Mesendoderm (in vitro differentiated cells): ENCODE data around the gene PPP1R12C.

ENCODE experiments used
- DNase-seq: peaks from one replicate; pipeline ENCODE4 v3.0.0; 2013
- H2AK5ac ChIP-seq: 2 replicates; pipeline ENCODE4 v1.6.1; 2013; ENCODE audit warnings: low read length, inconsistent platforms
- H2BK120ac ChIP-seq: 2 replicates; pipeline ENCODE4 v1.6.1; 2013; ENCODE audit warnings: low read depth, mild to moderate bottlenecking, low read length, moderate library complexity, mixed read lengths
- H2BK15ac ChIP-seq: replicated peaks from 2 replicates; pipeline ENCODE4 v1.6.1; 2013; ENCODE audit warnings: low read depth, mild to moderate bottlenecking, moderate library complexity
- H2BK5ac ChIP-seq: 2 replicates; pipeline ENCODE4 v1.6.1; 2013; ENCODE audit warnings: low read length, inconsistent platforms
- H3K18ac ChIP-seq: 2 replicates; pipeline ENCODE4 v1.6.1; 2013; ENCODE audit warnings: mild to moderate bottlenecking, low read length, mixed read lengths
- H3K23ac ChIP-seq: one replicate; pipeline ENCODE4 v1.6.1; 2013; ENCODE audit warnings: low read length
- H3K27ac ChIP-seq: 2 replicates; pipeline ENCODE4 v1.5.1; 2013; ENCODE audit warnings: low read depth, mild to moderate bottlenecking, inconsistent platforms, low read length, moderate library complexity
- H3K27me3 ChIP-seq: 2 replicates; pipeline ENCODE4 v1.6.1; 2013; ENCODE audit warnings: low read length, control low read depth, mild to moderate bottlenecking, inconsistent platforms; ENCODE audit not compliant: insufficient read depth, poor library complexity
- H3K36me3 ChIP-seq: 2 replicates; pipeline ENCODE4 v1.6.1; 2013; ENCODE audit warnings: low read length, inconsistent platforms; ENCODE audit not compliant: control insufficient read depth, insufficient read depth
- H3K4ac ChIP-seq: one replicate; pipeline ENCODE4 v1.6.1; 2013; ENCODE audit warnings: low read depth, mild to moderate bottlenecking, low read length, moderate library complexity
- H3K4me1 ChIP-seq: 2 replicates; pipeline ENCODE4 v1.6.1; 2013; ENCODE audit warnings: low read depth, low read length, inconsistent platforms; ENCODE audit not compliant: control insufficient read depth
- H3K4me2 ChIP-seq: 2 replicates; pipeline ENCODE4 v1.6.1; 2013; ENCODE audit warnings: low read length
- H3K4me3 ChIP-seq: 2 replicates; pipeline ENCODE4 v1.5.1; 2013; ENCODE audit warnings: mild to moderate bottlenecking, low read length
- H3K56ac ChIP-seq: one replicate; pipeline ENCODE4 v1.6.1; 2013; ENCODE audit warnings: low read length
- H3K79me1 ChIP-seq: 2 replicates; pipeline ENCODE4 v1.6.1; 2013; ENCODE audit warnings: low read length, inconsistent platforms
- H3K79me2 ChIP-seq: 2 replicates; pipeline ENCODE4 v1.6.1; 2013; ENCODE audit warnings: mild to moderate bottlenecking, low read length; ENCODE audit not compliant: control insufficient read depth, insufficient read depth
- H3K9ac ChIP-seq: 2 replicates; pipeline ENCODE4 v1.6.1; 2013; ENCODE audit warnings: low read length, inconsistent platforms
- H4K5ac ChIP-seq: one replicate; pipeline ENCODE4 v1.6.1; 2013; ENCODE audit warnings: low read length
- H4K8ac ChIP-seq: one replicate; pipeline ENCODE4 v1.6.1; 2013; ENCODE audit warnings: low read depth, mild to moderate bottlenecking, control low read depth, low read length, moderate library complexity
- WGBS: extraction: QIAGEN DNeasy Blood & Tissue Kit; methylation state at CpG from one replicate; pipeline ENCODE4 v1.1.7; 2013; ENCODE audit warnings: low lambda C conversion rate, missing lambda C conversion rate; ENCODE audit not compliant: insufficient coverage; ENCODE audit errors: extremely low coverage; 5-methylcytosine and 5-hydroxymethylcytosine counted together

Gene PPP1R12C

GRCh38 chr19:55095260-55096060, 22.0 kb downstream of the PPP1R12C start:
- peaks cover 6% of the 10 kb centered on the region for H3K4me1 ChIP-seq
- H2BK15ac ChIP-seq, result no peak overlapping the region
- no peak overlapping the region for H4K5ac ChIP-seq
- no peak overlapping the region for H3K56ac ChIP-seq
- no peaks in the 10 kb centered on the region for H3K27me3 ChIP-seq
- H2BK5ac ChIP-seq, result no peak overlapping the region
- no peak overlapping the region for H2BK120ac ChIP-seq
- peaks cover 2% of the 10 kb centered on the region for H3K36me3 ChIP-seq
- H3K79me2 ChIP-seq, result no peaks in the 10 kb centered on the region
- no peak overlapping the region for H3K23ac ChIP-seq
- H3K79me1 ChIP-seq, result no peaks in the 10 kb centered on the region
- H3K4me3 ChIP-seq, result no peak overlapping the region
- H4K8ac ChIP-seq, result no peak overlapping the region
- no CpG with 5 or more reads among the region's 23 CpGs for WGBS
- no peak overlapping the region for H3K18ac ChIP-seq
- H3K27ac ChIP-seq, result no peak overlapping the region
- no peak overlapping the region for H3K9ac ChIP-seq
- H2AK5ac ChIP-seq, result no peak overlapping the region
- no peak overlapping the region for H3K4ac ChIP-seq
- peak; percentile 73 for DNase-seq
- H3K4me2 ChIP-seq, result no peak overlapping the region

DNA sequence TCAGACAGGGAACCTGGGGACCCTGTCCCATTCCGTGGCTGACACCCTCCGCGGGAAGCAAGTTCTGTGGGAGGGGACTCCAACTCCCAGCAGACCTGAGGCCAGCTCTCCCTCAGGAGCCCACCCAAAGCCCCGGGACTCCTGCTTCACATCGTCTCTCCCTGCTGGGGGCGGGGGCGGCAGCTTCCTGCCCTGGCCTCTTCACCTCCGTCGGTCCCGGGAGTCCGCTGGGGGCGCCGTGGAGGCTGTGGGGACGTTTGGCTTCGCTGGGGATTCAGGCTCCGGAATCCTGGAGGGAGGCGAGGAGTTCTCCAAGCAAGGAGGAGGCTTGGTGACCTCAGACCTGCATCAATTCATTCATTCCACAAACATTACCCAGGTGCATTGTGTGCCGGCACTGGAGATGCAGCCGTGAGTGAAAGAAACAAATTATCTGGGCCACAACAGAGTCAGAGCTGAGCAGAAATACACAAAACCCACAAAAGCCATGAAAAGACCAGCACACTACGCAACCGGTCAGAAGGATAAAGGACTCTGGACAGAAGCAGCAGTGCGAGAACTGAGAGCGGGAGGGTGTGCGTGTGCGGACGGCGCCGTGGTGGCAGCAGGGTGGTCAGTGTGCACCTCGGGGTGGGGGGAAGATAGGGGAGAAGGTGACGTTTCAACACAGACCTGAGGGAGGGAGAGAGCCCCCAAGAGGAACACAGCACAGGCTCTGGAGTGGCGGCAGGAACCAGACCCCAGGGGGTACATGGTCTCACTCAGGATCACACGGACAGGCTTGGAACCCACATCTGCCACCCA, 22.8 kb downstream of the PPP1R12C start:
- Histone ChIP-seq H4K5ac (no peak overlapping the region), H3K56ac (no peak overlapping the region), H3K4me1 (peaks cover 6% of the 10 kb centered on the region), H3K18ac (no peak overlapping the region), H3K9ac (peak overlapping the region; percentile 15), H3K79me1 (no peaks in the 10 kb centered on the region), H3K4me2 (no peak overlapping the region), H3K27me3 (no peaks in the 10 kb centered on the region), H2AK5ac (no peak overlapping the region), H3K4me3 (no peak overlapping the region), H2BK15ac (no peak overlapping the region), H3K23ac (no peak overlapping the region), H2BK120ac (no peak overlapping the region), H3K27ac (no peak overlapping the region), H3K36me3 (peaks cover 2% of the 10 kb centered on the region), H2BK5ac (no peak overlapping the region), H3K4ac (no peak overlapping the region), H4K8ac (no peak overlapping the region), H3K79me2 (no peaks in the 10 kb centered on the region)
- DNase-seq, result peak; percentile 87
- WGBS, result no CpG with 5 or more reads among the region's 32 CpGs

DNA sequence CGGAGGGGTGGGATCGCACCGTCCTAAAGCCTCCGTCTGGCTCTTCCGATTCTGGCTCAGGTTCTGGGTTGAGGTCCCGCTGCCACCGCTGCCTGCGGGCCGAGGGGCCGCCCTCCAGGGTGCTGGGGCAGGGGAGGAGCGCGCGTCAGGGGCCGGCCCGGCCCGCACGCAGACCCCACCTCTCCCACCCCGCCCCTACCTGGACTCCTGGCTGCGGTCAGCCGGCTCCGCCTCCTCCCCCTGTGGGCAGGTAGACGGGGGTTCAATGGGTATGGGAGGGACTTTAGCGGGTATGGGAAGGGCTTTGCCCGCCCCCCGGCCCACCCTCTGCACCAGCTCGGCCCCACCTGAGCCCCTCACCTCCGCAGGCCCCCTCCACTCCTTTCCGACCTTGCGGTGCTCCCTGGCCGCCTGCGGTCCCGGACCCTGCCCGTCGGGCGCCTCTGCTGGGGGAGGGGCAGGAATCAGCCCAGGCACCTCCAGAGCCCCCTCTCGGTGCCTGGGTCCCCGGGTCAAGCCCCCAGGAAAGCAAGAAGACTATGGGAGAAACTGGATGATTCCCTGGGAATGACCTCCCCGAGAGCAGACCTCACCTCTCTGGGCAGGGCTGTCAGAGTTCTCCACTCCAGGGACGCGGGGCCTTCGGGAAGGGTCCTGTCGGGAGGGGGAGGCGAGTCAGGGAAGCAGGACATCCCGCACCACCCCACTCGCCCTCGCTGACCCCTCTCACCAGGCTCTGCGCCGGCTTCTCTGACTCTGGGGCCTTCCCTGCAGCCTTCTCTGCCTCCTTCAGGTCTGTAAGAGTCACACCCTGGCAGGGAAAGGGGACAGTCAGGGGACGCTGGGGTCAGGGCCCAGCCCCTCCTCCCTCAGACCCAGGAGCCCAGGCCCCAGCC, 24.8 kb downstream of the PPP1R12C start:
- no CpG with 5 or more reads among the region's 49 CpGs for WGBS
- Histone ChIP-seq H3K4me1 (peaks cover 8% of the 10 kb centered on the region), H4K8ac (no peak overlapping the region)

GRCh38 chr19:55091955-55092354, 25.5 kb downstream of the PPP1R12C start:
- Histone ChIP-seq H3K27ac (no peak overlapping the region), H3K56ac (peak overlapping the region; percentile 83), H3K4ac (no peak overlapping the region), H2AK5ac (no peak overlapping the region), H3K23ac (peak overlapping the region; percentile 7), H3K18ac (peak overlapping the region; percentile 16), H2BK120ac (no peak overlapping the region), H2BK15ac (no peak overlapping the region), H3K4me2 (peak overlapping the region; percentile 49), H3K36me3 (peaks cover 2% of the 10 kb centered on the region), H3K4me3 (peak overlapping the region; percentile 6), H3K79me1 (peaks cover 3% of the 10 kb centered on the region), H4K8ac (no peak overlapping the region), H3K4me1 (peaks cover 10% of the 10 kb centered on the region), H3K9ac (peak overlapping the region; percentile 76), H3K27me3 (no peaks in the 10 kb centered on the region), H3K79me2 (no peaks in the 10 kb centered on the region), H4K5ac (no peak overlapping the region), H2BK5ac (no peak overlapping the region)
- DNase-seq, result peak; percentile 84
- no CpG with 5 or more reads among the region's 27 CpGs for WGBS

More for the DNA sequence above, 24.8 kb downstream of the PPP1R12C start:
- Histone ChIP-seq H3K4me3 (peak overlapping the region; percentile 6), H3K9ac (peak overlapping the region; percentile 76), H2BK5ac (no peak overlapping the region), H2AK5ac (no peak overlapping the region), H3K79me1 (peaks cover 3% of the 10 kb centered on the region), H4K5ac (no peak overlapping the region), H2BK15ac (no peak overlapping the region), H3K27ac (no peak overlapping the region), H3K27me3 (no peaks in the 10 kb centered on the region), H3K36me3 (peaks cover 2% of the 10 kb centered on the region), H3K18ac (peak overlapping the region; percentile 16), H3K4ac (no peak overlapping the region), H3K79me2 (no peaks in the 10 kb centered on the region), H3K23ac (peak overlapping the region; percentile 7), H2BK120ac (no peak overlapping the region), H3K56ac (peak overlapping the region; percentile 83), H3K4me2 (peak overlapping the region; percentile 49)
- peak; percentile 63 for DNase-seq

- H3K56ac ChIP-seq, result peak overlapping the region; percentile 58
- H2AK5ac ChIP-seq, result no peak overlapping the region
- H3K4me2 ChIP-seq, result no peak overlapping the region
- H3K4me1 ChIP-seq, result peaks cover 10% of the 10 kb centered on the region
- no CpG with 5 or more reads among the region's 32 CpGs for WGBS
- H3K27ac ChIP-seq, result no peak overlapping the region
- H3K79me1 ChIP-seq, result peaks cover 3% of the 10 kb centered on the region
- no peak overlapping the region for H3K4me3 ChIP-seq
- no peaks in the 10 kb centered on the region for H3K27me3 ChIP-seq
- H3K4ac ChIP-seq, result no peak overlapping the region
- no peak overlapping the region for H2BK5ac ChIP-seq
- no peaks in the 10 kb centered on the region for H3K79me2 ChIP-seq
- peak overlapping the region; percentile 24 for H3K9ac ChIP-seq
- H4K8ac ChIP-seq, result no peak overlapping the region
- no peak overlapping the region for H2BK15ac ChIP-seq
- no peak overlapping the region for H3K18ac ChIP-seq
- no peak overlapping the region for H3K23ac ChIP-seq
- peaks cover 2% of the 10 kb centered on the region for H3K36me3 ChIP-seq
- no peak for DNase-seq
- H2BK120ac ChIP-seq, result no peak overlapping the region
- no peak overlapping the region for H4K5ac ChIP-seq
Observed at GRCh38 chr19:55091126-55091910, 26.1 kb downstream of the PPP1R12C start.
